Tibial artery (tissue), 4 donors: ENCODE measurements around the gene ARL6IP1.

ENCODE experiments used
- DNase-seq, 2 donors: peaks; one replicate each; pipeline ENCODE4 v3.0.0-alpha.2; 2019
- H3K27ac ChIP-seq, 2 donors: fragments of 200-600 bp; sonication (generic) in 1 of 2; 1 replicate in 1 of 2; 2 replicates in 1 of 2; pipeline ENCODE4 v1.5.1; 2018 to 2019; ENCODE audit warnings: mild to moderate bottlenecking in 1 of 2
- H3K27me3 ChIP-seq, 2 donors: fragments of 200-600 bp; sonication (generic) in 1 of 2; one replicate each; pipeline versions ENCODE4 v1.5.1 to v1.6.0; 2016 to 2019
- H3K36me3 ChIP-seq, 3 donors: fragments of 200-600 bp; sonication (generic) in 2 of 3; one replicate each; pipeline ENCODE4 v1.5.1; 2016 to 2019; ENCODE audit warnings: mild to moderate bottlenecking in 2 of 3
- H3K4me1 ChIP-seq, 4 donors: fragments of 200-600 bp; sonication (generic) in 2 of 4; 1 replicate in 3 of 4; 2 replicates in 1 of 4; pipeline ENCODE4 v1.5.1; 2016 to 2019
- H3K4me3 ChIP-seq, 2 donors: fragments of 200-600 bp; sonication (generic) in 1 of 2; 1 replicate in 1 of 2; 2 replicates in 1 of 2; pipeline ENCODE4 v1.5.1; 2018 to 2019; ENCODE audit warnings: mild to moderate bottlenecking in 2 of 2
- H3K9me3 ChIP-seq, 3 donors: fragments of 200-600 bp; sonication (generic) in 1 of 3; one replicate each; pipeline ENCODE4 v1.5.1; 2016 to 2019
- CTCF ChIP-seq, 2 experiments: fragments of 200-600 bp in 1 of 2; fragments of 450-650 bp in 1 of 2; IDR thresholded peaks; one replicate each; pipeline ENCODE4 v1.5.1; 2017 to 2019; ENCODE audit warnings: antibody characterized with exemption in 2 of 2, mild to moderate bottlenecking in 1 of 2, moderate library complexity in 1 of 2
- intact Hi-C: fragments of 100-400 bp; cut with DNase I; formaldehyde crosslinking; loops from one replicate; pipeline ENCODE4 v1.15.0; 2023; ENCODE audit warnings: low total_unique reads

ARL6IP1 gene

GRCh38 chr16:18829251-18829650 is 27.9 kb upstream of the ARL6IP1 start:
- H3K27ac ChIP-seq, result no peak overlapping the region
- H3K27me3 ChIP-seq, result no peaks in the 10 kb centered on the region
- H3K4me1 ChIP-seq, result no peaks in the 10 kb centered on the region
- no peak overlapping the region for H3K4me3 ChIP-seq
- TF ChIP-seq CTCF (IDR thresholded peaks at IDR 0.05), result no peak
- no peak for DNase-seq
- intact Hi-C loops, result no loop called here
- no peaks in the 10 kb centered on the region for H3K9me3 ChIP-seq
- peaks cover 63 to 71% (median 69%) of the 10 kb centered on the region in 3 donors for H3K36me3 ChIP-seq

- peaks cover 52 to 59% (median 57%) of the 10 kb centered on the region in 3 donors for H3K36me3 ChIP-seq
- no peaks in the 10 kb centered on the region for H3K4me1 ChIP-seq
- H3K9me3 ChIP-seq, result no peaks in the 10 kb centered on the region
- no peak overlapping the region for H3K4me3 ChIP-seq
- TF ChIP-seq CTCF (IDR thresholded peaks at IDR 0.05), result no peak
- intact Hi-C loops, result no loop called here
- DNase-seq, result no peak
- H3K27me3 ChIP-seq, result no peaks in the 10 kb centered on the region
- H3K27ac ChIP-seq, result no peak overlapping the region
Observed at GRCh38 chr16:18827890-18828289, 26.5 kb upstream of the ARL6IP1 start.

GRCh38 chr16:18816286-18816685 is 14.9 kb upstream of the ARL6IP1 start:
- Histone ChIP-seq H3K36me3 (peaks cover 67 to 87% (median 76%) of the 10 kb centered on the region in 3 donors), H3K9me3 (no peaks in the 10 kb centered on the region), H3K27me3 (no peaks in the 10 kb centered on the region), H3K27ac (no peak overlapping the region), H3K4me1 (no peaks in the 10 kb centered on the region), H3K4me3 (no peak overlapping the region)
- no peak for TF ChIP-seq CTCF (IDR thresholded peaks at IDR 0.05)
- no peak for DNase-seq
- intact Hi-C loops, result no loop called here

GRCh38 chr16:18811925-18812324 is 10.6 kb upstream of the ARL6IP1 start:
- intact Hi-C loops, result no loop called here
- Histone ChIP-seq H3K4me1 (no peaks in the 10 kb centered on the region), H3K27ac (no peak overlapping the region), H3K27me3 (no peaks in the 10 kb centered on the region), H3K4me3 (no peak overlapping the region), H3K36me3 (peaks cover 70 to 90% (median 73%) of the 10 kb centered on the region in 3 donors), H3K9me3 (no peaks in the 10 kb centered on the region)
- no peak for TF ChIP-seq CTCF (IDR thresholded peaks at IDR 0.05)
- no peak for DNase-seq

GRCh38 chr16:18809165-18809564 is 7.8 kb upstream of the ARL6IP1 start:
- H3K4me1 ChIP-seq, result no peaks in the 10 kb centered on the region
- no peak for TF ChIP-seq CTCF (IDR thresholded peaks at IDR 0.05)
- no peak for DNase-seq
- H3K27ac ChIP-seq, result no peak overlapping the region
- intact Hi-C loops, result no loop called here
- peaks cover 45 to 68% (median 48%) of the 10 kb centered on the region in 3 donors for H3K36me3 ChIP-seq
- no peaks in the 10 kb centered on the region for H3K9me3 ChIP-seq
- H3K27me3 ChIP-seq, result no peaks in the 10 kb centered on the region
- no peak overlapping the region for H3K4me3 ChIP-seq

- Histone ChIP-seq H3K27me3 (no peaks in the 10 kb centered on the region), H3K9me3 (no peaks in the 10 kb centered on the region), H3K4me3 (no peak overlapping the region), H3K27ac (peak overlapping the region in 1 of 2 donors; percentile 14), H3K4me1 (peaks cover 0 to 13% (median 4%) of the 10 kb centered on the region in 4 donors), H3K36me3 (peaks cover 23 to 36% (median 23%) of the 10 kb centered on the region in 3 donors)
- no peak for DNase-seq
- intact Hi-C loops, result no loop called here
- no peak for TF ChIP-seq CTCF (IDR thresholded peaks at IDR 0.05)
Observed at GRCh38 chr16:18805257-18805773, 4.0 kb upstream of the ARL6IP1 start.
